ENCODE results near the gene FAM81A. TPM values are rescaled to one million over a fixed set of nuclear protein-coding genes. Genes with fewer than 3 reads are reported as not detected.

Gene FAM81A
- total and polyA plus RNA-seq, 9 of the 15 experiments (the other 6 are each of a cell fraction or from before 2014, with no cell fraction given): not detected

- Histone ChIP-seq H3K9ac (ENCODE audit: insufficient read depth in 1 of 2, low read depth in 2 of 2, low read length in 2 of 2) (no peak overlapping the region), H3K4me2 (ENCODE audit: insufficient read depth, low read length) (no peak overlapping the region), H3K4me3 (no peak overlapping the region), H3K79me2 (ENCODE audit: control insufficient read depth, insufficient read depth, low read length) (no peaks in the 10 kb centered on the region), H3K4me1 (replicated peaks in 1 of 2; ENCODE audit: control insufficient read depth in 2 of 2, insufficient read depth in 2 of 2, low read length in 2 of 2) (no peaks in the 10 kb centered on the region), H3K27me3 (ENCODE audit: control insufficient read depth in 2 of 2, insufficient read depth in 2 of 2, low read length in 2 of 2) (peaks cover 18% of the 10 kb centered on the region in 2 experiments; a peak in 4 of 5 replicates), H3K9me1 (ENCODE audit: control insufficient read depth, insufficient read depth, low read length) (no peaks in the 10 kb centered on the region), H3K27ac (ENCODE audit: extremely low read depth, low read depth, low read length) (no peak overlapping the region), H3K36me3 (ENCODE audit: control insufficient read depth, insufficient read depth, low read length) (no peaks in the 10 kb centered on the region), H2AFZ (ENCODE audit: low read depth, low read length) (no peak overlapping the region), H3K9me3 (replicated peaks; ENCODE audit: control insufficient read depth, insufficient read depth, low read depth, low read length) (no peaks in the 10 kb centered on the region), H4K20me1 (replicated peaks; ENCODE audit: control insufficient read depth, insufficient read depth, low read length) (no peaks in the 10 kb centered on the region)
- POLR2A ChIA-PET: interaction anchor here (0.5 kb wide), 1 partner anchor 560 kb away, joined by 3 read pairs; no protein-coding TSS in a partner anchor
- FAIRE-seq (no peak), DNase-seq (ENCODE audit: extremely low read depth in 1 of 4, low spot score in 3 of 4) (no peak), ATAC-seq (no peak)
- 0% methylated on average over 1 of the region's 3 CpGs for WGBS (ENCODE audit: insufficient coverage, low coverage, missing lambda C conversion rate)
- in situ Hi-C loops (cut with MboI) (no loop called here), intact Hi-C loops (cut with micrococcal nuclease) (no loop called here)
- BruUV-seq (replicated peaks): no TSS peak
- TF ChIP-seq TFE3 (CRISPR knock-in tag; IDR thresholded peaks at IDR 0.05): no peak
- no peak for TF ChIP-seq ZNF518B (CRISPR knock-in tag; IDR thresholded peaks at IDR 0.05)
- no peak for TF ChIP-seq CREB1 (IDR thresholded peaks at IDR 0.05)
- no peak for TF ChIP-seq CREB1 (CRISPR knock-in tag; IDR thresholded peaks at IDR 0.05)
- no peak for TF ChIP-seq CAMTA2 (CRISPR knock-in tag; conservative IDR thresholded peaks at IDR 0.05)
- TF ChIP-seq MCM2 (IDR thresholded peaks at IDR 0.05; ENCODE audit: low read depth): no peak
- peak; percentile 57 for TF ChIP-seq ZNF512 (tag; IDR thresholded peaks at IDR 0.05)
- CTCF ChIA-PET (ENCODE audit: low intra/inter-chr PET ratio): no interaction called here
Observed at GRCh38 chr15:59519329-59519728, 81.3 kb downstream of the FAM81A start.

Measured in K562 (cell line).